Stimulated activated CD8-positive, alpha-beta memory T cell treated with anti-CD3 and anti-CD28 coated beads, Interleukin-4, amount 100 ng/mL, for 24 hours (primary cell): ENCODE results near the gene CITED2.
"Not testable (repeated sequence)": the region's sequence is repeated elsewhere in the genome, so short reads cannot be mapped to it uniquely, and the experiment has no call there.

ENCODE experiments used
- DNase-seq: peaks from one replicate; pipeline ENCODE4 v3.0.0-alpha.2; 2020; ENCODE audit warnings: low read depth

CITED2 gene

DNA sequence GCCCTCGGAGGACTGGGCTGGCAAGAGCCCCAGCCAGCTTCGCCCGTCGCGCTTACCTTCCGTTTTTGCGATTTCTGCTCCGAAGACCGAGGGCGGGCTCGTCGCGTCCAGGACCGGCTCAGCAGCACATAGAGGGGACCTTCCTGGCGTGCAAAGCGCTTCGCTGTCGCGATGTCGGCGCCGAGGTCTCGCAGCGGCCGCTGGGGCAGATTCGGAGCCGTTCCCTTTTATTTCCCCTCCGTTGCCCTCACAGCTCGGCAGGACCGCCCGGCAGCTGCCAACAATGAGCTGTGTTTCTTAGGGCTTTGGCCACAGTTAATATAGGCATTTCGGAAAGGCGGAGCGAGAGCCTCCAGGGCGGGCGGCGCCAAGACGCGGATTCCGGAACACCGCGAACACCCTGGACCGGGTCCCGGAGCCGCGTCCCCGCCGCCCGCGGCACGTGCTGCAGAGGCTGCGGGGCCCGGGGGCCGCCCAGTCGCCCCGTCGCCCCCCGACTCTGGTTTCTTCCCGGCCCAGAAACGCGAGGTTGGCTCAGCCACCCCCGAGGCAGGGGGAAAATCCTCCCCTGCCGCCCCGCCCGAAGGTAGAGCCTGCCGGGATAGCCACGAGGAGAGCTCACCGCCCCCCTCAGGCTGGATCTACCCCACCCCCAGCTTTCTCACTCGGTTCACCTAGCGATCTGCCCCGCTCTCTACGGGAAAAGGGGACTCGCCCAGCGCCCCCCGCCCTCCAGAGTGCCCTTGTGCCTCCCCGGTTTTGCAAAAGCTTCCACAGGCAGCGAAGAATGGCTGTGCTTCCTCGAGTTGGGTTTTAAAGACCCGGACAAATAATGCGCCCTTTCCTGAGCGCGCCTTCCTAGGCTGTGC is at the start of gene CITED2:
TSS of gene CITED2 (minus strand) at position 292 of the 869 bp plus-strand sequence. CDS start 704 bp downstream, outside the sequence.
- DNase-seq, result peak; percentile 78

DNA sequence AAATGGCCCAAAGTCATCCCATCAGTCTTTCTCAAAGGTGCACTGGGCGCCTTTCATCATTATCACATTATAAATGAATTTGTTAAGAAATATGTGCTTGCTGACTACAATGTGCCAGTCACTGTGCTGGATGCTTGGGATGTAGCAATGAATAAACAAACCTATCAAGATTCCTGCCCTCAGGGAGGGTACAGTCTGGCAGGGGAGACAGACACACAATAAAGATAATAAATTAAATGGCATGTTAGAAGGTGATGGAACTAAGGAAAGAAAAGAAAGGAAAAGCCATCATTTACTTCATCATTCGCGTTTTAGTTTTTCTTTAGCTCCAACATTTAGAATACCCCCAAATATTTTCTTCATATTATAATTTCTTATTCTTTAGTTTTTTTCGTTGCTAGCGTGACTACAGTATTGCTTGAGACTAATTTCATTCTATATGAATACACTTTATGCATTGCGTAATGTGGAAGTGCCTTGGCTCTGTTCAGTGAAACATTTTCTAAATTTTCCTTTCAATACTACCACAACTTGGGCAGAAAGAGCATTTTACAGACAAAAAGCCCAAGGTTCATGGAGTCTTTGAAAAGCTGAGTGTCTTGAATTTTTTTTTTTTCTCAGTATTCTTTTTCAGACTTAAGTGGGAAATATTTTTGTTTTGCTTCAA is 48.7 kb upstream of the CITED2 start:
- DNase-seq, result no peak

- DNase-seq, result no peak
These were observed 47.9 kb upstream of the CITED2 start for GRCh38 chr6:139422105-139423036.

- DNase-seq, result no peak
These were observed 44.2 kb upstream of the CITED2 start for GRCh38 chr6:139418481-139419132.

DNA sequence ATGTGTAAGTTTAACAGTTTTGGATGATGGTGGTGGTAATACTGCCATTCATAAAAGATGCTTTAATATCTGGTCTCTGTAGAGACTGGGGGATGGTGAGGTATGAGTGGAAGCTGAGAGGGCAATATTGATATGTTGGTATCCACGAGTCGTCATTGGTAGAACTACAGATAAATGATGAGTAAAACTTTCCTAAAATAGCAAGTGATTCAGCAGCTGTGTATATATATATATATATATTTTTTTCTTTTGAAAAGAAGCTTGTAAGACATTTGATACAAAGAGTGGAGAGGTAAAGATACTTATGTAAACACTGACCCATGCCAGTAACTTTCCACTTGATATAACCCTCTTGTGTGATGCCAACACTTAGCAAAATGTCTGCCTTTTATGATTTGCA is 41.7 kb upstream of the CITED2 start:
- no peak for DNase-seq

DNA sequence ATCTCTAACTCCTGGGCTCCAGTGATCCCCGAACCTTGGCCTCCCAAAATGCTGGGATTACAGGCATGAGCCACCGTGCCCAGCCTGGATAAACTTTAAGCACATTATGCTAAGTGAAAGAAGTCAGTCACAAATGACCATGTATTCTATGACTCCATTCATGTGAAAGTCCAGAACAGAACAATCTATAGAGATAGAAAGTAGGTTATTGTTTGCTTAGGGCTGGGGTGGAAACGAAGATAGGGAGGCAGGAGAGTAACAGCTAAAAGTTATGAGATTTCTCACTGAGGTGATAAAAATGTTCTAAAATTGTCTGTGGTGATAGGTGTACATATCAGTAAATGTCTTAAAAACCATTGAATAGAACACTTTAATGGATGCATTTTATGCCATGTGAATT is 40.9 kb upstream of the CITED2 start:
- no peak for DNase-seq

DNA sequence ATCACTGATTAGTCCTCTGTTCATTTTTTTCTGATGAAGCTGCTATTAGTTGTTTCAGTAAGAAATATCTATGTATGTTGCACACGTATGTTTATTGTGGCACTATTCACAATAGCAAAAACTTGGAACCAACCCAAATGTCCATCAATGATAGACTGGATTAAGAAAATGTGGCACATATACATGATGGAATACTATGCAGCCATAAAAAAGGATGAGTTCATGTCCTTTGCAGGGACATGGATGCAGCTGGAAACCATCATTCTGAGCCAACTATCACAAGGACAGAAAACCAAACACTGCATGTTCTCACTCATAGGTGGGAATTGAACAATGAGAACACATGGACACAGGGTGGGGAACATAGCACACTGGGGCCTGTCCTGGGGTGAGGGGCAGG is 37.7 kb upstream of the CITED2 start:
- DNase-seq, result not testable (repeated sequence)

DNA sequence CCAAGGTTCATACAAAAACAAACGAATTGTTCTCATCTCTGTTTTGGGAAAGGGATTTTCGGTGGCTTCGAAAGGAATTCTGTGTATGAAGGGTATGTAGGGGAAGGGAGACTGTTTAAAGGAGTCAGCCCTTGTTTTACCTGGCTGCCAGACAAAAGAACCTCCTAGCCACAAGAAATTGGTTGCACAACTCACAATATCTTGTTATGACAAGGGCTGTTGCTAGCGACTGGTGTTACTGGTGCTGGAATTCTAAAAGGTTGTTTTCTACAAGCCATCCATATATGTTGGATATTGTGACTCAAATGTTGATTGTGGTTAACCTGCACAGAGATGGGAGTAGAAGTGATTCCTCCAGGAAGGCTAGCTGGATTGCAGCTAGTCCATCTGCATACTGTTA is 34.6 kb upstream of the CITED2 start:
- no peak for DNase-seq

DNA sequence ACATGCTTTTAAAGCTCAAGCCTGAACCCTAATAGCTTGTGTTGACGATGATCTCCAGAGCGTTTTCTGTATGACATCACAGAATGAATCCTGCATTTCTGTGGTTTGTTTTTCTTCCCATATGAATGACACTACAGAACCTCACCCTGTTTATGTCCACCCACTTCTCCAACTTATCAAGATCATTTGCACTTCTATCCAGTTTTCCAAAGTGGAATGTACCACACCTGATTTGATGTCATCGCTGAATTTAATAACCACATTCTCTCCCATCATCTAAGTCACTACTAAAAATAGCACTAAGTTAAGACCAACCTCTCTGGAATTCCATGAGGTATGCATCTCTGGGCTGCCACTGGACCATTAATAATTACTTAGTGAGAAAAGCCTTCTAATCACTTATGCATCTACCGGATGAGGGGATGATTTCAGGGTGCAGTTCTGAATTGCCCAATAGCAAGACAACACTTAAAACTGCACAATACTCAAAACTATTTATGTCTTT is 33.3 kb upstream of the CITED2 start:
- DNase-seq, result no peak

DNA sequence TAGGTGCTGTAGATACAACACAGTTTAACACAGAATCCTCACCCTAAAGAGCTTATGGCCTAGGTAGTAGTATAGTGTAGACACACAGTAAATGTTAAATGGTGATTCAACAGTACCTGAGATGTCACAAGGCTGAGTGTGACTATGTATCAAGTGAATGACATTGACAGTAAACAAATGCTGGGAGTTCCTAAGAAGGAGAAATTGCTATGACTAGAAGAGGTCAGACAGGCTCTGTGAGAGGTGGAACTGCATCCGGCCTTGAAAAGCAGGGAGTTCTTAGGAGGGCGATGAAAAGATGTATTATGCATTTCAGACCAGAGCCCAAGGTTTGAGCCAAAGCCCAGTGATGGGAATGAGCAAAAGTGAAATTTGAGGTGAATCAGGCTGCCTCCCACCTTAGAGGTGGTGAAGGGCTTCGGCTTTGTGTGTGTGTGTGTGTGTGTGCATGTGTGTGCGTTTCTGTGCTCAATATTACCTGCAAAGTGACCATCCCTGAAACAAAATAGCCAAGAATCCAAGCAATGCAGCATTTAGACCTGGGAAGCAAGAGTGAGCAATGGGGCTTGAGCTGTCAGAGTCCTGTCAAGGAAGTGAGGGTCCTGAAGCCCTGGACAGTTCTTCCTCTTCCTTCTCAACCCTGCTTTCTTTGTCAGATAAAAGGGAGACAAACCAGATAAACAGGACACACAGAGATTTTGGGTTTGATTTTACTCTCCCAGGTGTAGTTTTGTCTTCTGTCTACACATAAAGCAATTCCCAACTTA is 32.3 kb upstream of the CITED2 start:
- DNase-seq, result no peak

DNA sequence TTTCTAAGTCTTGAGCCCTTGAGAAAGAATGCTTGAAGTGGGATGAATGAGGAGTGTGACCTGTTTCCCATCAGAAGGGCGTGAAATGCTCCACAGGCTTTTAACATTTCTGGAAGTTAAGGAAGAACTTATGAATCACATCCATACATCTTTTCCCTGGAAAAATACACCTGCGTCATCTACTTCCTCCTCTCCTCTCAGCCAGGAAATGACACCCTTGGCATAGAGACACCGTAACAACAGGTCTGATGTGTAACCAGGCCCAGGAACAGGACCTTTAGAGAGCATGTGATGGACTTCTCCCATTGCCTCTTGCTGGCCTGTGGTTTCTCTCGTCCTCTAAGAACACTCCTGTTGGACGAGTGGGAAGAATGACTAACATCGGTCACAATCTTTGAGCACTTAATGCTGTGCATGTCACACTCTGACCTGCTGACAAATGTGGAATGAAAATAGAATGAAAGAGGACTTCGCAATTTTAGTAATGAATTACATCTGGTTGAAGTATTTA is 28.5 kb upstream of the CITED2 start:
- no peak for DNase-seq

DNA sequence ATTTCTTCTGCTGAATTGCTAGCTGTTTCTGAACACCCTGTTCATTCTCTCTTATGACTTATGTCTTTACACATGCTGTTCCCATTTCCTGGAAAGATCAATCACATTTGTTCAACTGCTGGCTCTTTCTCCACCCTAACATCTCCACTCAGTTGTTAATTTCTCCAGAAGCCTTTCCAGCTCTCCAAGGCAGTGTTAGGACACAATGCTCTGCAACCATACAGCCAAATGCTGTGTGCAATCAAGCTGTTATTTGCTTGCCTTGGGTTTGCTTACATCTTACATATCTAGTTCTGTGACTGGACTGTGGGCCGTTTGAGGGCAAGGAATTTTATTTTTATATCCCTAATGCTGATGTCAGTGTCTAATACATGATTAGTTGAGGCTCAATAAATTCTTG is 24.2 kb upstream of the CITED2 start:
- no peak for DNase-seq

DNA sequence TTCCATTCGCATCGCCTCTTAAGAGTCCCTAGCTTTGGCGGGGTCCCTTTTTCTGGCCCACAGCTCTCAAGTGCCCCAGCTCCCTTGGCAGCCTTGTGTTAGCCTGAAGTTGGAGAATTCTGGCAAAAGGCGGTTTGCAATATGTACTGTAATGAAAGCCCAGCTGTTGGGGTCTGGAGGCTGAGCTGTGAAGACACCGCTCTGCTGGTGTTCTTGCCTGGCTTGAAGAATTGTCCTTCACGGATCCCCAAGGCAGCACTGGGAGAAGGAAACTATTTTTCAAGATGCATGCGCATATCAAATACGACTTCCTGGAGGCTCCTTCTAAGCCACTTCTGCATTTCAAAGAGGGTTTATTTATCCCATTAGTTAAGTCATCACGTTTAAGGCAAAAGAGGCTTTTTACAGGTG is 21.4 kb upstream of the CITED2 start:
- no peak for DNase-seq

DNA sequence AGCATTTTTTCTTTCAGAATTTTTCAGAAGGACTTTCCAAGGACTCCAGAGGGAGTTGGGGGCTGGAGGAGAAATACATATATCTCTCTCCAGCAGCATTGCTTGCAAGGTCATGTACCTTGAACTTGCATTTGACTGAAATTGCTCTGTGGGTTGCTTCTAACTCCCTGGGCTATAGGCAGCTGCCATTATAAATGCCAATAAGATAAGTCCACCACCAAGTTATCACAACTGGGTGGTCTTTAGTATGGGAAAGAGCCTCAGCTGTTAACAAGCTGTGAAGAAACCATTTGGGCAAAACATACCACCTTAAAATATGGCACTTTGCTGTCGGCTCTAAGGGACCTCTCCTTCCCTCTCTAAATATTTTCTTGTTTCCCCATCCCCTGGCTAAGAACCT is 20.9 kb upstream of the CITED2 start:
- DNase-seq, result no peak

DNA sequence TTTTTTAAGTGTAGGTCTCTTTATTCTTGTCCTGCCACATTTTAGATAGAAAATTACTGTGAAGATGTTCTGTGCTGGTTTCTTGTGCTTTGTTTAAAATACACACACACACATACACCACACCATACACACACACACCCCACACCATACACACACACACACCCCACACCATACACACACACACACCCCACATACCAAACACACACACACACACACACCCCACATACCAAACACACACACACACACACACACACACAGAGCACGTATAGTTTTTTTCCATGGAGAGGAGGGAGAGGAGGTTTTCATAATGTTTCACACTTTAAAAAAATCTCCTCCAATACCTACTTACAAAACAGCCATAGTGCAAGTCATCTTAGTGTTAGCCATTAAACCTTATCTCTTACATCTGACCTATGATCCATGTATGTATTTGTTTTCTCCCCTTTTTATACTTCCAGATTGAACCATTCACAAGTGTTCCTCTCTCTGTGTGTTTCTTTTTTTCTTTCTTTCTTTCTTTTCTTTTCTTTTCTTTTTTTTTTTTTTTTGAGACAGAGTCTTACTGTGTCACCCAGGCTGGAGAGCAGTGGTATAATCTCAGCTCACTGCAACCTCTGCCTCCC is 19.7 kb upstream of the CITED2 start:
- no peak for DNase-seq

DNA sequence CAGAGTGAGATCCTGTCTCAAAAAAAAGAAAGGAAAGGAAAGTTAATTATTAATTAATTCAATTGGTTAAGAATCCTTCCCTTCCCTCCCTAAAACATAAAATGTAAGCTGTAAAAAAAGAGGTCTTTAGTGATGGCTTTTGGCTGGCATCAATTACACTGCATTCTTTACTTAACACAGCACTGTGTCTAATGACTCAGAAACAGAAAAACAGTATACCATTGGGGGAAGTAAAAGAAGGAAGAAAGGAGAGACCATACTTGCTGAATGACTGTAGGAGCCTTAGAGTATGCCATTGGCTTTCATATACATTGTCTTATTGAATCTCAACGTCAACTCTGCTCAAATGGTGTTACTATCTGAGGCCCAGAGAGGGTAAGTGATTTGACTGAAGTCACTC is 18.3 kb upstream of the CITED2 start:
- no peak for DNase-seq

DNA sequence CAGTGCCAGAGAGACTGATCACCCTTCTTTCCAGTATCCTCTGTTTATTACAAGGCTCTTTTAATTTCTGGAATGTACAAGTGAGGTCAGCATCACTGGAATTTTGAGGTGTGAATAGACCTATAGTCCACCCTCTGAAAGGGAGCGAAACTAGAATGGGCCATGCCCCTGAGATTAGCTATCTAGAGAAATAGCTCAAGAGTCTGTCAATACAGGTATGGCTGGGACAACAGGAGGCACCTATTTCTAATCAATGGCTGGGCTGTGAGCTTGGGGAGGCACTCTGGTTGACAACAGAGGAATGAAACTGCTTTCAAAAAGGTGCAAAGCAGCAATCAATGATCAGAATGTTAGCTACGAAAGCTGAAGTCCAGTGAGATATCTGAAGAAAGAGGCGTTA is 17.3 kb upstream of the CITED2 start:
- no peak for DNase-seq

DNA sequence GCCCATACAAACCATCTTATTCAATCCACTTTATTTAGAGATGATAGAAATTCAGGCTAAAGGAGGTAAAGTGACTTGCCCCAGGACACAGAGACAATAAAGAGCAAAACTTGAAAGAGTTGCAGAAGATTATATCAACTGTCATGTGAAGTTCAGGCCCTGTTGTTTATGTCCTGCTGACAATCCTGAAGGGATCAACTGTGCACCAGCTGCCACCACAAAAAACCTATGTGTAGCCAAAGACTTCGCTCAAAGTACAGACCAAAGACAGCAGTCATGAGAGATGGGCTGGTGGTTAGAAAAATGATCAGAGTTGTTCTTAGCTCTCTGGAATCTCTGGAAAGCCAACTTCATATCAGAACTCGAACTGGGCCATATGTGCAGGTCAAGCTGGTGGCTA is 16.0 kb upstream of the CITED2 start:
- no peak for DNase-seq

- DNase-seq, result no peak
These were observed 13.9 kb upstream of the CITED2 start for GRCh38 chr6:139388384-139388783.

- no peak for DNase-seq
These were observed 12.0 kb upstream of the CITED2 start for GRCh38 chr6:139386404-139386803.
